Mucosa of rectum (tissue), 2 donors: ENCODE measurements around the gene ST7.

Experiments
- H3K27ac ChIP-seq, 2 donors: one replicate each; pipeline ENCODE4 v1.7.0; 2013; ENCODE audit warnings: inconsistent platforms in 2 of 2, low read depth in 2 of 2, low read length in 2 of 2
- H3K27me3 ChIP-seq, 2 donors: one replicate each; pipeline ENCODE4 v1.7.0; 2013; ENCODE audit warnings: low read length in 2 of 2; ENCODE audit not compliant: control insufficient read depth in 2 of 2, insufficient read depth in 2 of 2
- H3K36me3 ChIP-seq, 2 donors: one replicate each; pipeline ENCODE4 v1.7.0; 2013; ENCODE audit warnings: low read length in 2 of 2; ENCODE audit not compliant: control insufficient read depth in 2 of 2, insufficient read depth in 2 of 2
- H3K4me1 ChIP-seq, 2 donors: one replicate each; pipeline ENCODE4 v1.7.0; 2013; ENCODE audit warnings: low read length in 2 of 2, mild to moderate bottlenecking in 1 of 2; ENCODE audit not compliant: control insufficient read depth in 2 of 2, insufficient read depth in 2 of 2
- H3K4me3 ChIP-seq, 2 donors: one replicate each; pipeline ENCODE4 v1.7.0; 2013; ENCODE audit warnings: low read length in 2 of 2
- H3K9ac ChIP-seq, 2 donors: one replicate each; pipeline ENCODE4 v1.7.0; 2013; ENCODE audit warnings: low read length in 2 of 2, low read depth in 1 of 2, mild to moderate bottlenecking in 1 of 2
- H3K9me3 ChIP-seq, 2 donors: one replicate each; pipeline ENCODE4 v1.7.0; 2013; ENCODE audit warnings: low read length in 2 of 2; ENCODE audit not compliant: control insufficient read depth in 2 of 2
- donor health status: healthy.
- donor health status: Normal muscosa, but diverticular disease.

ST7 gene

DNA sequence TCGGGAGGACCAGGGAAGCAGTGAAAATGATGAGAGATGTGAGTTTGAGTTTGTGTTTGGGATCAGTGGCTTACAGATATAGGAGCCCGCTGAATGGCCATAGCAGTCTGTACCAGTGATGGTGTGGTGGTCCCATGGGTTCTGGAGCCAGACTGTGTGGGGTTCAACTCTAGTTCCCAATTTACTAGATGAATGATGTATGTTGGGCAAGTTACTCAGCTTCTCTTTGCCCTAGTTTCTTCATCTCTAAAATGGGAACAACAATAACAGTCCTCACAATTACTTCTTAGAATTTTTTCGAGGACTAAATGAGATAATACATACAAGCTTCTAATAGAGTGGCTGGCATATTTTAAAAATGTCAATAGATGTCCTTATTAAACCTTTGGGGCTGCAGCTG lies 185.2 kb downstream of the ST7 start:
- Histone ChIP-seq H3K4me1 (no peaks in the 10 kb centered on the region), H3K9ac (no peak overlapping the region), H3K9me3 (no peaks in the 10 kb centered on the region), H3K36me3 (no peaks in the 10 kb centered on the region), H3K27ac (no peak overlapping the region), H3K27me3 (no peaks in the 10 kb centered on the region), H3K4me3 (no peak overlapping the region)

GRCh38 chr7:117138981-117139380 lies 185.7 kb downstream of the ST7 start:
- Histone ChIP-seq H3K9ac (no peak overlapping the region), H3K4me1 (no peaks in the 10 kb centered on the region), H3K36me3 (no peaks in the 10 kb centered on the region), H3K27me3 (no peaks in the 10 kb centered on the region), H3K27ac (no peak overlapping the region), H3K4me3 (no peak overlapping the region), H3K9me3 (no peaks in the 10 kb centered on the region)

DNA sequence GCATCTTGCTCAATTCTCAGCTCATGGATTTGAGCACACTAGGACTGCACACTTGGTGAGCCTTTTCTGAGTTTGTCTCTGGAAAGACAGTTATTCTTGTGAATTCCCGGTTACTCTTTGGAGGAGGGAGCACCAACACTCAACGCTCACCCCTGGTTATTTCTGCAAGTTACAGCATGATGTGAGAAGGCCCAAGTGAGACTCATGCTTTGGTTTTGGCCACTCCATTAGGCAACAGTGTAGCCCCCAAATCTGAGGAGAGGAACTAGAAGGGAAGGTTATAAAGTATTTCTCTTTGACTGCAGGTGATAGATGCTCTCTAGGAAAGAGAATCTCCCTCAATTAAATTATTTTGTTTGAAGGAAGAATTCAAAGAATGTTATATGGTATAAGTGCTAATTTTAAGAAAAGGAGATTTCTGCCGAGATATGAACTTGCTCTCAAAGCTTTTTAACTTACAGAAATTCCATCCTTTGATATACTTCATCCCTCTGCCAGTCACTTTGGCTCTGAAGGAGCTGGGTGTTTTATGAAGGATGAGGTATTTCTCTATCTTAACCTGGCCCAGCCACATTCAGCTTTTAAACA lies 186.2 kb downstream of the ST7 start:
- Histone ChIP-seq H3K4me1 (no peaks in the 10 kb centered on the region), H3K9ac (no peak overlapping the region), H3K9me3 (no peaks in the 10 kb centered on the region), H3K27me3 (no peaks in the 10 kb centered on the region), H3K36me3 (no peaks in the 10 kb centered on the region), H3K4me3 (no peak overlapping the region), H3K27ac (no peak overlapping the region)

GRCh38 chr7:117140921-117141320 lies 187.6 kb downstream of the ST7 start:
- H3K27ac ChIP-seq, result no peak overlapping the region
- H3K9ac ChIP-seq, result no peak overlapping the region
- no peaks in the 10 kb centered on the region for H3K36me3 ChIP-seq
- no peaks in the 10 kb centered on the region for H3K9me3 ChIP-seq
- H3K4me3 ChIP-seq, result no peak overlapping the region
- H3K4me1 ChIP-seq, result no peaks in the 10 kb centered on the region
- no peaks in the 10 kb centered on the region for H3K27me3 ChIP-seq

DNA sequence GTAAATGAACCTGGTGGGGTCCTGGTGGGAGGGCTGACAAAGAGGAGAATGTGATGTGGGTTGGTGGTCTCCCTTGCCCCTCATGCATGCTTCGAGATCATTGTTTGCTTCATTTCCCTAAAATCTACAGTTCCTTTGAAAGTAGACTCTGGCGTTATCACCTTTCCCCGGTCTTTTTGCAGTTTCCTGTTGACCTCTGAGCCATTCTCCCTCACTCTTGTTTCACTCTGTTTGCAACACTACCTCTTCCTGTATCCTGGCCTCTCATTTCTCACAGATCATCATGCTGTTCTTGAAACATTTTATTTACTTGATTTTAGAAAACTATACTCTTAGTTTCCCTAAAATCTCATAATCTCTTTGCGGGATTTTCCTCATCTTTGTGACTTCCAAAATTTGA lies 189.8 kb downstream of the ST7 start:
- H3K27ac ChIP-seq, result no peak overlapping the region
- no peaks in the 10 kb centered on the region for H3K4me1 ChIP-seq

GRCh38 chr7:117143580-117143979 lies 190.3 kb downstream of the ST7 start:
- H3K4me3 ChIP-seq, result no peak overlapping the region
- H3K36me3 ChIP-seq, result no peaks in the 10 kb centered on the region
- H3K9me3 ChIP-seq, result no peaks in the 10 kb centered on the region
- H3K27ac ChIP-seq, result no peak overlapping the region
- no peaks in the 10 kb centered on the region for H3K27me3 ChIP-seq
- H3K9ac ChIP-seq, result no peak overlapping the region
- no peaks in the 10 kb centered on the region for H3K4me1 ChIP-seq

More for the DNA sequence above, 189.8 kb downstream of the ST7 start:
- H3K27me3 ChIP-seq, result no peaks in the 10 kb centered on the region
- H3K36me3 ChIP-seq, result no peaks in the 10 kb centered on the region
- H3K4me3 ChIP-seq, result no peak overlapping the region
- H3K9me3 ChIP-seq, result no peaks in the 10 kb centered on the region
- H3K9ac ChIP-seq, result no peak overlapping the region

- Histone ChIP-seq H3K9me3 (no peaks in the 10 kb centered on the region), H3K27me3 (no peaks in the 10 kb centered on the region), H3K4me3 (no peak overlapping the region), H3K36me3 (no peaks in the 10 kb centered on the region), H3K27ac (no peak overlapping the region), H3K9ac (no peak overlapping the region), H3K4me1 (no peaks in the 10 kb centered on the region)
These were observed 192.0 kb downstream of the ST7 start for GRCh38 chr7:117145333-117145732.

DNA sequence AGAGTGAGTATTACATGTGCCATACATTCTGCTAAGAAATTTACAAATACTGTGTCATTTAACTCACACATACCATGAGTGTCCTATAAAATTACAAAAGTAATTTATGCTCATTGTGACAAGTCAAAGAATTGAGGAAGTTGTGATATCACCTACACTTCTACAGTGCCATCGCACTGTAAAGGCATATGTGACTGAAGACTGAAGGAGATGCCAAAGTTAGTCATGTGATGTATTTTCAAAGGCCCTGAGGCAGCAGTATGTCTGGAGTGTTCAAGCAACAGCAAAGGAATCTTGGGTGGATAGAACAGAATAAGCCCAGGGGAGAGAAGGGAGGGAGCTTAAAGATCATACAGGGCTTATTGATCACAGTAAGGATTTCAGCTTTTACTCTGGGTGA lies 192.8 kb downstream of the ST7 start:
- Histone ChIP-seq H3K9me3 (no peaks in the 10 kb centered on the region), H3K4me1 (no peaks in the 10 kb centered on the region), H3K27ac (no peak overlapping the region), H3K4me3 (no peak overlapping the region), H3K9ac (no peak overlapping the region), H3K27me3 (no peaks in the 10 kb centered on the region), H3K36me3 (no peaks in the 10 kb centered on the region)

- Histone ChIP-seq H3K27ac (no peak overlapping the region), H3K36me3 (no peaks in the 10 kb centered on the region), H3K4me3 (no peak overlapping the region), H3K27me3 (no peaks in the 10 kb centered on the region), H3K9me3 (no peaks in the 10 kb centered on the region), H3K9ac (no peak overlapping the region), H3K4me1 (no peaks in the 10 kb centered on the region)
These were observed 193.2 kb downstream of the ST7 start for GRCh38 chr7:117146511-117146910.

GRCh38 chr7:117148971-117149370 lies 195.7 kb downstream of the ST7 start:
- H3K4me1 ChIP-seq, result no peaks in the 10 kb centered on the region
- H3K9me3 ChIP-seq, result no peaks in the 10 kb centered on the region
- no peak overlapping the region for H3K4me3 ChIP-seq
- H3K36me3 ChIP-seq, result no peaks in the 10 kb centered on the region
- no peak overlapping the region for H3K9ac ChIP-seq
- H3K27me3 ChIP-seq, result no peaks in the 10 kb centered on the region
- no peak overlapping the region for H3K27ac ChIP-seq

DNA sequence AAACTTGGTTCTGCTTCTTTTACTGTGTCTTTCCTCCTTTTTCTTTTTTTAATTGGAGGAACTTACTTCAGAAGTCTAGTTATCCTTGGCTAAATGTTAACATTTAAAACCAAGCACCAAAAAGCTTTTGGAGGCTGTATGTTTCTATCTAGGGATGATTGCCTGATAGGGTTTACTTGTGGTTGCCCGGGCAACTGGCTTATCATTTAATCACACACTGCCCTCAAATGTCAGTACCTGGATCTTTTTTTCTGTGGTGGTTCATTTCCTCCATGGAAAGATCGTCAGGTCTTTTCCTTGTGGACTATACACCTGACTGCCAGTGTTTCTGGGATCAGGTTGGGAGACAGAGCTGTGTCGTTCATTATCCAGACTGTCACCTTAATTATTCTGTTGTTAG lies 196.4 kb downstream of the ST7 start:
- Histone ChIP-seq H3K9ac (no peak overlapping the region), H3K4me1 (no peaks in the 10 kb centered on the region), H3K4me3 (no peak overlapping the region), H3K27ac (no peak overlapping the region), H3K36me3 (no peaks in the 10 kb centered on the region), H3K27me3 (no peaks in the 10 kb centered on the region), H3K9me3 (no peaks in the 10 kb centered on the region)
